ENCODE data around the gene PTPRD. TPM values are rescaled to one million over a fixed set of nuclear protein-coding genes. Genes with fewer than 3 reads are reported as not detected.
A peak's percentile ranks its signal among the peaks of the same experiment; 100 is the strongest.

Gene PTPRD
- total RNA-seq, 1 experiment from 2014 or later, result 79.4 TPM

GRCh38 chr9:8329561-8330283 lies 2283.1 kb downstream of the PTPRD start:
- DNase-seq, result peak; percentile 4 to 19
- no peak overlapping the region for H3K27ac ChIP-seq
- no peak overlapping the region for H3K4me3 ChIP-seq
- H3K36me3 ChIP-seq, result peaks cover 13% of the 10 kb centered on the region
- no peaks in the 10 kb centered on the region for H3K4me1 ChIP-seq
- H3K9me3 ChIP-seq (replicated peaks), result no peaks in the 10 kb centered on the region
- no peaks in the 10 kb centered on the region for H3K27me3 ChIP-seq

- H3K27me3 ChIP-seq, result no peaks in the 10 kb centered on the region
- H3K9me3 ChIP-seq (replicated peaks), result no peaks in the 10 kb centered on the region
- H3K36me3 ChIP-seq, result peaks cover 6% of the 10 kb centered on the region
- no peaks in the 10 kb centered on the region for H3K4me1 ChIP-seq
- no peak overlapping the region for H3K27ac ChIP-seq
- no peak overlapping the region for H3K4me3 ChIP-seq
- no peak for DNase-seq
Observed at GRCh38 chr9:8315211-8315610, 2297.6 kb downstream of the PTPRD start.

- Histone ChIP-seq H3K9me3 (replicated peaks) (no peaks in the 10 kb centered on the region), H3K27ac (no peak overlapping the region), H3K27me3 (no peaks in the 10 kb centered on the region), H3K4me1 (no peaks in the 10 kb centered on the region), H3K4me3 (no peak overlapping the region), H3K36me3 (no peaks in the 10 kb centered on the region)
- no peak for DNase-seq
Observed at GRCh38 chr9:8309258-8309657, 2303.5 kb downstream of the PTPRD start.

GRCh38 chr9:8304720-8305119 lies 2308.1 kb downstream of the PTPRD start:
- no peak overlapping the region for H3K4me3 ChIP-seq
- H3K27ac ChIP-seq, result no peak overlapping the region
- H3K27me3 ChIP-seq, result no peaks in the 10 kb centered on the region
- no peaks in the 10 kb centered on the region for H3K36me3 ChIP-seq
- H3K4me1 ChIP-seq, result no peaks in the 10 kb centered on the region
- H3K9me3 ChIP-seq (replicated peaks), result no peaks in the 10 kb centered on the region
- no peak for DNase-seq

- no peaks in the 10 kb centered on the region for H3K27me3 ChIP-seq
- H3K9me3 ChIP-seq (replicated peaks), result no peaks in the 10 kb centered on the region
- H3K4me3 ChIP-seq, result no peak overlapping the region
- no peak for DNase-seq
- no peaks in the 10 kb centered on the region for H3K4me1 ChIP-seq
- H3K27ac ChIP-seq, result no peak overlapping the region
- H3K36me3 ChIP-seq, result no peaks in the 10 kb centered on the region
Observed at GRCh38 chr9:8301296-8301695, 2311.5 kb downstream of the PTPRD start.

- Histone ChIP-seq H3K4me1 (no peaks in the 10 kb centered on the region), H3K36me3 (no peaks in the 10 kb centered on the region), H3K9me3 (replicated peaks) (no peaks in the 10 kb centered on the region), H3K27ac (no peak overlapping the region), H3K4me3 (no peak overlapping the region), H3K27me3 (no peaks in the 10 kb centered on the region)
- DNase-seq, result no peak
Observed at GRCh38 chr9:8297047-8297446, 2315.8 kb downstream of the PTPRD start.

GRCh38 chr9:8292657-8293056 lies 2320.1 kb downstream of the PTPRD start:
- H3K9me3 ChIP-seq (replicated peaks), result no peaks in the 10 kb centered on the region
- no peaks in the 10 kb centered on the region for H3K36me3 ChIP-seq
- H3K27ac ChIP-seq, result no peak overlapping the region
- no peak for DNase-seq
- H3K4me3 ChIP-seq, result no peak overlapping the region
- no peaks in the 10 kb centered on the region for H3K27me3 ChIP-seq
- no peaks in the 10 kb centered on the region for H3K4me1 ChIP-seq

GRCh38 chr9:8289681-8290080 lies 2323.1 kb downstream of the PTPRD start:
- Histone ChIP-seq H3K27ac (no peak overlapping the region), H3K4me1 (no peaks in the 10 kb centered on the region), H3K9me3 (replicated peaks) (no peaks in the 10 kb centered on the region), H3K4me3 (no peak overlapping the region), H3K36me3 (no peaks in the 10 kb centered on the region), H3K27me3 (no peaks in the 10 kb centered on the region)
- DNase-seq, result no peak

GRCh38 chr9:8287970-8288369 lies 2324.8 kb downstream of the PTPRD start:
- H3K36me3 ChIP-seq, result no peaks in the 10 kb centered on the region
- H3K4me1 ChIP-seq, result no peaks in the 10 kb centered on the region
- no peak overlapping the region for H3K4me3 ChIP-seq
- H3K27ac ChIP-seq, result no peak overlapping the region
- no peaks in the 10 kb centered on the region for H3K9me3 ChIP-seq (replicated peaks)
- no peaks in the 10 kb centered on the region for H3K27me3 ChIP-seq
- DNase-seq, result no peak

GRCh38 chr9:8287501-8287900 lies 2325.3 kb downstream of the PTPRD start:
- no peaks in the 10 kb centered on the region for H3K9me3 ChIP-seq (replicated peaks)
- H3K36me3 ChIP-seq, result no peaks in the 10 kb centered on the region
- H3K4me1 ChIP-seq, result no peaks in the 10 kb centered on the region
- no peaks in the 10 kb centered on the region for H3K27me3 ChIP-seq
- H3K27ac ChIP-seq, result no peak overlapping the region
- no peak for DNase-seq
- no peak overlapping the region for H3K4me3 ChIP-seq

- H3K9me3 ChIP-seq (replicated peaks), result no peaks in the 10 kb centered on the region
- no peak overlapping the region for H3K27ac ChIP-seq
- no peaks in the 10 kb centered on the region for H3K36me3 ChIP-seq
- H3K27me3 ChIP-seq, result no peaks in the 10 kb centered on the region
- H3K4me3 ChIP-seq, result no peak overlapping the region
- DNase-seq, result no peak
- H3K4me1 ChIP-seq, result no peaks in the 10 kb centered on the region
Observed at GRCh38 chr9:8284884-8285283, 2327.9 kb downstream of the PTPRD start.

GRCh38 chr9:8282535-8282934 lies 2330.3 kb downstream of the PTPRD start:
- no peak overlapping the region for H3K27ac ChIP-seq

GRCh38 chr9:8280811-8281210 lies 2332.0 kb downstream of the PTPRD start:
- no peak for DNase-seq

More at GRCh38 chr9:8282535-8282934, 2330.3 kb downstream of the PTPRD start:
- DNase-seq, result no peak
- H3K4me1 ChIP-seq, result no peaks in the 10 kb centered on the region
- no peak overlapping the region for H3K4me3 ChIP-seq
- H3K36me3 ChIP-seq, result no peaks in the 10 kb centered on the region
- no peaks in the 10 kb centered on the region for H3K9me3 ChIP-seq (replicated peaks)
- H3K27me3 ChIP-seq, result no peaks in the 10 kb centered on the region

GRCh38 chr9:8278048-8278447 lies 2334.8 kb downstream of the PTPRD start:
- Histone ChIP-seq H3K36me3 (no peaks in the 10 kb centered on the region), H3K9me3 (replicated peaks) (no peaks in the 10 kb centered on the region)

More at GRCh38 chr9:8280811-8281210, 2332.0 kb downstream of the PTPRD start:
- H3K27me3 ChIP-seq, result no peaks in the 10 kb centered on the region
- H3K27ac ChIP-seq, result no peak overlapping the region
- H3K9me3 ChIP-seq (replicated peaks), result no peaks in the 10 kb centered on the region
- H3K4me3 ChIP-seq, result no peak overlapping the region
- H3K4me1 ChIP-seq, result no peaks in the 10 kb centered on the region
- no peaks in the 10 kb centered on the region for H3K36me3 ChIP-seq

GRCh38 chr9:8270235-8270634 lies 2342.6 kb downstream of the PTPRD start:
- no peaks in the 10 kb centered on the region for H3K9me3 ChIP-seq (replicated peaks)
- peaks cover 13% of the 10 kb centered on the region for H3K4me1 ChIP-seq
- no peak overlapping the region for H3K27ac ChIP-seq
- DNase-seq, result no peak
- no peak overlapping the region for H3K4me3 ChIP-seq
- no peaks in the 10 kb centered on the region for H3K27me3 ChIP-seq
- H3K36me3 ChIP-seq, result no peaks in the 10 kb centered on the region

More at GRCh38 chr9:8278048-8278447, 2334.8 kb downstream of the PTPRD start:
- Histone ChIP-seq H3K4me3 (no peak overlapping the region), H3K27ac (no peak overlapping the region), H3K4me1 (no peaks in the 10 kb centered on the region), H3K27me3 (no peaks in the 10 kb centered on the region)
- DNase-seq, result no peak

- H3K9me3 ChIP-seq (replicated peaks), result no peaks in the 10 kb centered on the region
- H3K27ac ChIP-seq, result 0 out of 2 replicates have a peak overlapping the region, but pooled peaks have one; percentile 6
- no peaks in the 10 kb centered on the region for H3K27me3 ChIP-seq
- no peaks in the 10 kb centered on the region for H3K36me3 ChIP-seq
- H3K4me1 ChIP-seq, result peaks cover 16% of the 10 kb centered on the region
- H3K4me3 ChIP-seq, result no peak overlapping the region
- no peak for DNase-seq
Observed at GRCh38 chr9:8268881-8269280, 2343.9 kb downstream of the PTPRD start.
